IMR-90 (cell line): ENCODE measurements around the gene CLTCL1.

ENCODE experiments used
- BHLHE40 ChIP-seq: fragments of 150-350 bp; IDR thresholded peaks from 2 replicates; pipeline ENCODE4 v1.6.1; 2016; ENCODE audit warnings: mild to moderate bottlenecking, low read depth, low read length
- CEBPB ChIP-seq: IDR thresholded peaks from 2 replicates; pipeline ENCODE4 v1.6.1; 2012; ENCODE audit warnings: low read depth, low read length, improper control_type of control experiment
- ELK1 ChIP-seq: fragments of 150-350 bp; IDR thresholded peaks from 2 replicates; pipeline ENCODE4 v1.6.1; 2016; ENCODE audit warnings: low read depth, mild to moderate bottlenecking, low read length, moderate library complexity, borderline replicate concordance
- MAFK ChIP-seq: IDR thresholded peaks from 2 replicates; pipeline ENCODE4 v1.6.1; 2012; ENCODE audit warnings: low read depth, low read length, improper control_type of control experiment
- POLR2A ChIP-seq: IDR thresholded peaks from 2 replicates; pipeline ENCODE4 v1.6.1; 2012; ENCODE audit warnings: mild to moderate bottlenecking, low read depth, low read length
- RAD21 ChIP-seq: IDR thresholded peaks from 2 replicates; pipeline ENCODE4 v1.6.1; 2012; ENCODE audit warnings: low read length, improper control_type of control experiment
- RFX5 ChIP-seq: IDR thresholded peaks from 2 replicates; pipeline ENCODE4 v1.8.0; 2012; ENCODE audit warnings: low read depth, mild to moderate bottlenecking, low read length, moderate library complexity
- SMC3 ChIP-seq: fragments of 150-350 bp; IDR thresholded peaks from 2 replicates; pipeline ENCODE4 v1.6.1; 2016; ENCODE audit warnings: low read depth, mild to moderate bottlenecking, antibody characterized with exemption, low read length, moderate library complexity
- TF ChIP-seq, protein P1 (sequence below): conservative IDR thresholded peaks from 2 replicates; pipeline ENCODE4 v1.5.1; 2012; ENCODE audit warnings: mild to moderate bottlenecking, low read depth, low read length, improper control_type of control experiment

DNA sequence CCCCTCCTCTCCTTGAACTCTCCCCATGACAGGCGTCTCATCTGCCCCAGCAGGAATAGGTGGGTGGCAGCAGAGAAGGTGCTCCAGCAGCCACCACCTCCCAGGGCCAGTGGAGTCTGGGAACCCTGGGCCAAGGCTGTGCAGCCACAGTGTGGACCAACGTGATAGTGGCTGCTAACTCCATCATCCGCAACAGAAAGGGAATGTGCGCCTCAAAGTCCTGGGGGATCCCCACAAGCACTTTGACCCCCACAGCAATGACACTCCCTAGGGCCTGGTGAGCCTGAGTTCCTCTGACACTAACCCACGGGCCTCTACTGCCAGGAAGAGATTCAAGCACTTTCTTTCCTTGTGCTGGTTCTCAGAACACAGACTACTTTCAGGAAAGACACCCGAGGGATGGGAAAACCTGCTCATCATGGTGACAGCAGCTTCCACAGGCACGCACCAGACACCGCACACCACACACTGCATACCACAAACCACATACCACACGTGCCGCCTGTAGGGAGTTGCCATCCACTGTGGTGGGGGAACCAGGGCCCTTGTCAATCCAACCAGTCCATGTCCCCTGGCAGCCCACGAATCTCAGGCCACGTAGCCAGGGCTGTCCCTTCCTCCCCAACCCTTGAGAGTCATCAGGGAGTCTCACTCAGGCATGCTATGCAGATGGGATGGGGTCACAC is 109.6 kb downstream of the CLTCL1 start:
- TF ChIP-seq POLR2A: no peak
- TF ChIP-seq SMC3: no peak
- TF ChIP-seq, protein P1, sequence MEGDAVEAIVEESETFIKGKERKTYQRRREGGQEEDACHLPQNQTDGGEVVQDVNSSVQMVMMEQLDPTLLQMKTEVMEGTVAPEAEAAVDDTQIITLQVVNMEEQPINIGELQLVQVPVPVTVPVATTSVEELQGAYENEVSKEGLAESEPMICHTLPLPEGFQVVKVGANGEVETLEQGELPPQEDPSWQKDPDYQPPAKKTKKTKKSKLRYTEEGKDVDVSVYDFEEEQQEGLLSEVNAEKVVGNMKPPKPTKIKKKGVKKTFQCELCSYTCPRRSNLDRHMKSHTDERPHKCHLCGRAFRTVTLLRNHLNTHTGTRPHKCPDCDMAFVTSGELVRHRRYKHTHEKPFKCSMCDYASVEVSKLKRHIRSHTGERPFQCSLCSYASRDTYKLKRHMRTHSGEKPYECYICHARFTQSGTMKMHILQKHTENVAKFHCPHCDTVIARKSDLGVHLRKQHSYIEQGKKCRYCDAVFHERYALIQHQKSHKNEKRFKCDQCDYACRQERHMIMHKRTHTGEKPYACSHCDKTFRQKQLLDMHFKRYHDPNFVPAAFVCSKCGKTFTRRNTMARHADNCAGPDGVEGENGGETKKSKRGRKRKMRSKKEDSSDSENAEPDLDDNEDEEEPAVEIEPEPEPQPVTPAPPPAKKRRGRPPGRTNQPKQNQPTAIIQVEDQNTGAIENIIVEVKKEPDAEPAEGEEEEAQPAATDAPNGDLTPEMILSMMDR: no peak
- no peak for TF ChIP-seq RFX5
- no peak for TF ChIP-seq CEBPB
- TF ChIP-seq RAD21: no peak
- no peak for TF ChIP-seq BHLHE40
- TF ChIP-seq ELK1: no peak
- TF ChIP-seq MAFK: no peak
